ENCODE results near the gene EGFLAM.

DNA sequence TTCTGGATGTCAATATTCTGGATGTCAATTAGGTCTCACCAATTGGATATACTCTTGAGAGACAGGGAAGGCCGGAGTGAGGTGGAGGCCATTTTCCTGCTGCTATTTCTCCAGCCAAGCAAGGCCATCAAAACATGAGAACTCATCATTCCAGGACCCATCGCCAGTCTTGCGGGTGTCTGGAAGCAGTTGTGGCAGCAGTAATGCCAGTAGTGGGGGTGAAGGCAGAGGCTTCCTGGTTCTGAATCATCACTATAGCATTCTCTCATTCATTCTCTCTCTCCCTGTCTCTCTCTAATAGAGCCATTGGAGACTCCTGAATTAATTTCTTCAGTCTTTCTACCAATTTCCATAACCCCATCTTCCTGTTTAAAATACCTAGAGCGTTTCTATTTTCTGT is 71.8 kb downstream of the EGFLAM start:
- TF ChIP-seq, protein P1, sequence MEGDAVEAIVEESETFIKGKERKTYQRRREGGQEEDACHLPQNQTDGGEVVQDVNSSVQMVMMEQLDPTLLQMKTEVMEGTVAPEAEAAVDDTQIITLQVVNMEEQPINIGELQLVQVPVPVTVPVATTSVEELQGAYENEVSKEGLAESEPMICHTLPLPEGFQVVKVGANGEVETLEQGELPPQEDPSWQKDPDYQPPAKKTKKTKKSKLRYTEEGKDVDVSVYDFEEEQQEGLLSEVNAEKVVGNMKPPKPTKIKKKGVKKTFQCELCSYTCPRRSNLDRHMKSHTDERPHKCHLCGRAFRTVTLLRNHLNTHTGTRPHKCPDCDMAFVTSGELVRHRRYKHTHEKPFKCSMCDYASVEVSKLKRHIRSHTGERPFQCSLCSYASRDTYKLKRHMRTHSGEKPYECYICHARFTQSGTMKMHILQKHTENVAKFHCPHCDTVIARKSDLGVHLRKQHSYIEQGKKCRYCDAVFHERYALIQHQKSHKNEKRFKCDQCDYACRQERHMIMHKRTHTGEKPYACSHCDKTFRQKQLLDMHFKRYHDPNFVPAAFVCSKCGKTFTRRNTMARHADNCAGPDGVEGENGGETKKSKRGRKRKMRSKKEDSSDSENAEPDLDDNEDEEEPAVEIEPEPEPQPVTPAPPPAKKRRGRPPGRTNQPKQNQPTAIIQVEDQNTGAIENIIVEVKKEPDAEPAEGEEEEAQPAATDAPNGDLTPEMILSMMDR (IDR thresholded peaks at IDR 0.05; ENCODE audit: insufficient read depth, low read length, poor library complexity, severe bottlenecking), result no peak
- no peak for TF ChIP-seq EZH2phosphoT487 (conservative IDR thresholded peaks at IDR 0.05; ENCODE audit: low read length)
